GM18499 (cell line): ENCODE results near the gene MYOG.

Source experiments
- ATAC-seq: cut with Tn5 transposase; IDR thresholded peaks from one replicate; pipeline ENCODE4 v1.9.1; 2021; ENCODE audit warnings: moderate number of reproducible peaks; ENCODE audit not compliant: insufficient read depth, unreplicated experiment

The MYOG gene

DNA sequence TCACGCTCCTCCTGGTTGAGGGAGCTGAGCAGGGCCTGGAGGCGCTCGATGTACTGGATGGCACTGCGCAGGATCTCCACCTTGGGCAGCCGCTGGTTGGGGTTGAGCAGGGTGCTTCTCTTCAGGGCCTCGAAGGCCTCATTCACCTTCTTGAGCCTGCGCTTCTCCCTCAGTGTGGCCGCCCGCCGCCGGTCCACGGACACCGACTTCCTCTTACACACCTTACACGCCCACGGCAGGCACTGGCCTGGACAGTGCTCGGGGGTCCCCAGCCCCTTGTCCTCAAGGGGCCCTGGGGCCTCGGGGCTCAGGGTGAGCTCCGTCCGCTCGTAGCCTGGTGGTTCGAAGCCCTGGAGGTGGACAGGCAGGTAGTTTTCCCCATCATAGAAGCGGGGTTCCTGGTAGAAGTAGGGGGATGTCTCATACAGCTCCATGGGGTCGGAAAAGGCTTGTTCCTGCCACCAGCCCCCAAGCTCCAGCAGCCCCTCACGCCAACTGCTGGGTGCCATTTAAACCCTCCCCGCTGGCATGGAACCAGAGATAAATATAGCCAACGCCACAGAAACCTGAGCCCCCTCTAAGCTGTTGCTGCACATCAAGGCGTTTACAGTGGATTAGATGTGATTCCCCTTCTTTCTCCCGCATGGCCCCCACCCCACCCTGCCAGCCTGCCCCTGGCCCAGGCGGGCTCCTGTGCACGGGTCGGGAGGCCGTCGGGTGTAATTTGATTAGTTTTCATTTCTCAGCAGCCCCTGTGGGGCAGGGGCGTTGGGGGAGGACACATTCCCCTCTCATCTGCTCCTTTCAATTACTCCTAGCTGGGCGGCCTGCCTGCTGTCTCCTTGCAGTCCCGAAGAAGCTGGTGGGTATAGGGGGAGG lies at the start of gene MYOG:
Gene MYOG (minus strand): TSS at position 485 of the 879 bp plus-strand sequence. CDS start 51 bp downstream, at position 434.
- no peak for ATAC-seq

DNA sequence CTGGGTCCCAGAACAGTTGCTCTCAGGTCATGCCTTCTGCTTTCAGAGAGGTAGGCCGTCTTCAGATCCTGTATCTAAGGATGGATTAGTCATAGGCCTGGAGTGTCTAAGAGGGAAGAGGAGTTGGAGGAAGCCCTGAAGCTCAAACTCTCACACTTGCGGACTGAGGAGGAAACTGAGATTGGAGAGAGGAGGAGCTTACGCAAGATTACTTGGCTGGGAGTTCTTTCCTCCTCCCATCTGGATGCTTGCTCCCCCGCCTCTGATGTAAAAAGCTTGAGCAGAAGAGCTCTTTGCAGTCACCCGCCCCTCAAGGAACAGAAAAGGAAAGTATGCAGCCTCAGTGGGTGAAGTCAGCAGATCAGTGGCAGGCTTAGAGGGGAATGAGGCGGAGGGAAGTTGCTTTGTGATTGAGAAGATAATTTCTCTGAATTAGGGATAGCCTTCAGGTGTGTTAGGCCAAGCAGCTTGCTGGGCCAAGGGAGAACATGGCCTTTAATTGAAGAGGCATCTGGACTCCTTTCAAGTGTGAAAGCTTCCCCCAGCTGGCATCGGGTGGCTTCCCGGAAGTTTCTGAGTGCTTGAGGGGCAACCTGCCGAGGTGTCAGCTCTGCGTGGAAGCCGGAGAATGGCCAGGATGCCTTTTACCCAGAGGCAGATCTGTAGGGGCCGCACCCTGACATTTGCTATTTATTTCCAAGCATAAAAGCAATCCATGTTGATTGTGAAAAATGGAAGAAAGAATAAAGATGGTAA lies 48.3 kb upstream of the MYOG start:
- ATAC-seq = no peak

DNA sequence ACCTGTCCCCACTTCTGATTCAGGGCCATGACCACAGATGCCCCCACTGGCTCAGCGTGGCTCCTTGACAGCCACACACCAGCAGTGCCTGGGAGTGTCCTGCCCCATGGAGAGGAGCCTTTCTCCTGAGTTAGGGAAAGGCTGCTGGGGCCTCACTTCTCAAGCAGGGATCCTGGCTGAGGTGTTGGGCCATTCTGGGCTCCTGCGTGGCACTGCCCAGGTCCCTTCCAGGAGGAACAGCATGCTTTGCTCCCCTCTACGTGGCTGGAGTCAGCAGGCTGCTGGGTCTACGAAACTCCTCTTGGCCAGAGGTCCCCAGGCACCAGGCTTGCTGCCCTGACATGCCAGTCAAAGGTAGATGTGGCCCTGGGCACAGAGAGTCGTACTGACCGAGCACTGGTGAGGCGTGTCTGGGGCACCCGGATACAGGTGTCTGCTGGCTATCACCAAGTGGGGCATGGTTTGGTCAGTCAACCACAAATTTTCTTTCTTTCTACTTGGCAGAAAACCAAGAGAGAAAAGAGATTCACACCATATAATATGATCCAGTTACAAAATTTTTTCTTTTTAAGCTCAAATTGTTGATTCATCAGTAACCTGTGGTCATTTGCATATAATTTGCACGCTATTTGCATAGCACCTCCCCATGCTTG lies 45.9 kb upstream of the MYOG start:
- no peak for ATAC-seq

DNA sequence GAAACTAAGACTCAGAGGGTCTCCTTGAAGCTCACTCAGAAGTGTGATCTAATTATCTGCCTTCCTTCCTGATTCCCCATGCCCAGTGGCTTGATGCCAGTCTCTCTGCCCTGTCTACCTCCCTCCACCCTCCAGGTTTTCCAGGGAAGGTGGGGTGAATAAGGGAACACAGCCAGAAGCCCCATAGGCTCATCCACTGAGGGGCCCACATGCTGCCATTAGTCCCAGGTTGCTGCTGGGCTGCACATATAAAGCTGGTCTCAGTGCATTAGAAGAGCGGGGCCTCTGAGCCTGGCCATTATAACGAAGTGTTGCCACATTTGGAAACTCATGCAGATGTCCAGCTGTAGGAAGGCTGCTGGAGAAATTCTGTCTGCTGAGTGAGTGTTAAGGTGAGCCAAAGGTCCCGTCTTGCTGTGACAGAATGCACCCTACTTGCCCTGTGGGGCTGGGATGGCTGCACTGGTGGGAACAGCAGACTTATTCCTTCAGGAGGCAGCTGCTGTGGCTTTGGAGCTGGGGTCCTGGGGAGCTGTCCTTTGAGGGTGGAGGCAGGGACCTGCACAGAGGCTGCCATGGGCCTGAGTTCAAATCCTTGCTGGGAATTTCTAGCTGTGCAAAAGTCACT lies 44.7 kb upstream of the MYOG start:
- ATAC-seq = no peak

DNA sequence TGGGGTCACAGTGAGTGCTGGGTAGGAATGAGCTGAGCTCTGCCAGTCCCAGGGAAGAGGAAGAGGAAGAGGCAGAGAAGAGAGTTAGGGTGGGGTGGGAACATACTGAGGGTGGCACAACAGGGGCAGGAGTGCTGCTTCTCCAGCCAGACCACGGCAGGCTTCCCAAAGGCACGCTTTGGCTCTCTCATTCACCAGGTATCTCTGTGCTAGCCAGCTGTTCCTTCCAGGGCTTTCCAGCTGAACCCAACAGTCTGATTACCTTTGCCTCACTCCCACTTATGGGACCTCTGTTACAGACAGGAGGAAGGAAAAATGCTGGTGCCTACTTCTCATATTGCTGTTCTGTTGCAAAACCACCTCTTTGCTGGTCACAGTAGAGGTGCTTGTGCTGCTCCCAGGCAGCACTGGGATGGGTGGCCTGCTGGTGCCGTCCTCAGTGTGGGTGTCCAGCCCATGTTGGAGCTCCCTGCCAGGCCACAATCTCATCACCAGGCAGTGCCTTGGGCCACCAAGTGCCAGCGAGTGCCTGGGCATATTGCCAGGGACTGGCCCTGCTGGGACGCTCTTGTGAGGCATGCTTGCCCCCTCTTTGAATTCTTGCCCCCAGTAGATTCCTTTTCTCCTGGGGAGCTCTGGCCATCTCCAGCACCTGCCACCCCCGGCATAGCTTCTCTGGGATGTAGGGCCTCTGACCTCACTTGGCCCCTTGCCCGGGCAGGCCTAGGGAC lies 43.9 kb upstream of the MYOG start:
- ATAC-seq = no peak

DNA sequence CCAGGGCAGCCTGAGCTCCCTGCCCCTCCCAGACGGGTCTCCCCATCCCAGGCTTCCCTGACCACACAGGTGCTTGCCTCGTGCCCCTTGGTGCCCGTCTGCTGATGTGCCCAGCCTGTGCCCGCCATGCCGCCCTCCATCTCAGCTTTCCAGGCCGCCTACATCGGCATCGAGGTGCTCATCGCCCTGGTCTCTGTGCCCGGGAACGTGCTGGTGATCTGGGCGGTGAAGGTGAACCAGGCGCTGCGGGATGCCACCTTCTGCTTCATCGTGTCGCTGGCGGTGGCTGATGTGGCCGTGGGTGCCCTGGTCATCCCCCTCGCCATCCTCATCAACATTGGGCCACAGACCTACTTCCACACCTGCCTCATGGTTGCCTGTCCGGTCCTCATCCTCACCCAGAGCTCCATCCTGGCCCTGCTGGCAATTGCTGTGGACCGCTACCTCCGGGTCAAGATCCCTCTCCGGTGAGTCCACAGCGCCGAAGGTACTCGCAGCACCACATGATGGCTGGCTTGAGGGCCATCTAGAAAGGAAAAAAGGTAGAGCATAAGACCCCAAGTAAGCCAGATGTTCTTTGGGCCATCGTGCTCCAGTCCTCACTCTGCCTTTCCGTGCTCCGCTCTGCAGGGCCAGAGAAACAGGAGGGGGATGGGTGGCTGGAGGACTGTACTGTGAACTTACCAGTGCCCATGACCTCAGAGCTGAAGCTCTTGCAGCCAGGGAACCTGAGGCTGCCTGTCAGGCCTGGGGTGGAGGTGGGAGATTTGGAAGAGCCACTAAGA lies 43.1 kb upstream of the MYOG start:
- ATAC-seq = no peak

DNA sequence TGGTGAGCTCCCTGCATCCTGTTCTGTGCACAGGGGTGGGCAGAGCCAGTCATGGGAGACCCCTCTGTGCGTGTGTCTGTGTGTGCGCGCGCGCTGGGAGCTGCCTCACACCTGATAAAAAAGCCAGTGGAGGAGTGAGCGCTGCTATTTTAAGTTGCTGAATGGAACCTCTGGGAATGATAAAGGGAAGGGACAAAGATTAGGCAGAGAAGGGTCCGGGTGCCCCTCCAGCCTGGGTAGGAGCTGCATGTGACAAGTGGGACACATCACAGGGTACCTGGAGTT lies 42.6 kb upstream of the MYOG start:
- ATAC-seq = no peak

DNA sequence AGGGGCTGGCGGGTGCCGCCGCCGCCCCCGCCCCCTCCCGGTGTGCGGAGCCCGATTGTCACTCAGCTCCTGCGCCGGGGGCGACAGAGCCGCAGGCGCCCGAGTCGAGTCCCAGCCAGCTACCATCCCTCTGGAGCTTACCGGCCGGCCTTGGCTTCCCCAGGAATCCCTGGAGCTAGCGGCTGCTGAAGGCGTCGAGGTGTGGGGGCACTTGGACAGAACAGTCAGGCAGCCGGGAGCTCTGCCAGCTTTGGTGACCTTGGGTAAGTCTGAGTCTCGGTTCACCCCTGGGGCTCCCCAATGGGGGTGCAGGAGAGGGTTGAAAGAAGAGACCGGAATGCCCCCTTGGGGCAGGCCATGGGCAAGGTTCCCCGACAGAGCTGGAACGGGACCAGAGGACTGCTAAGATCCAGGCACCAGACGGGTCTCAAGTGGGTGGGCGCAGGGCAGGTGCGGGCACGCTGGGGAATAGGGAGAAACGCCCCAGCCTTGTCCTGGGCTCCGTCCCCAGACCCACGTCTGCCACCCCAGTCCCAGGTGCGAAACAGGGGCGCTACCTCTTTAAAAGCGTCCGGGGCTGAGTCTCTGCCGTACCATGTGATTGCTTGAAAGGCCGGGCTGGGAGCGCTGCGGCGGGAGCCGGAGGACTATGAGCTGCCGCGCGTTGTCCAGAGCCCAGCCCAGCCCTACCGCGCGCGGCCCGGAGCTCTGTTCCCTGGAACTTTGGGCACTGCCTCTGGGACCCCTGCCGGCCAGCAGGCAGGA lies 42.0 kb upstream of the MYOG start, which contains the start of gene ADORA1:
Gene ADORA1 (plus strand): TSS at position 61 of the 765 bp plus-strand sequence. CDS start 1,116 bp downstream, outside the sequence.
- ATAC-seq = no peak

DNA sequence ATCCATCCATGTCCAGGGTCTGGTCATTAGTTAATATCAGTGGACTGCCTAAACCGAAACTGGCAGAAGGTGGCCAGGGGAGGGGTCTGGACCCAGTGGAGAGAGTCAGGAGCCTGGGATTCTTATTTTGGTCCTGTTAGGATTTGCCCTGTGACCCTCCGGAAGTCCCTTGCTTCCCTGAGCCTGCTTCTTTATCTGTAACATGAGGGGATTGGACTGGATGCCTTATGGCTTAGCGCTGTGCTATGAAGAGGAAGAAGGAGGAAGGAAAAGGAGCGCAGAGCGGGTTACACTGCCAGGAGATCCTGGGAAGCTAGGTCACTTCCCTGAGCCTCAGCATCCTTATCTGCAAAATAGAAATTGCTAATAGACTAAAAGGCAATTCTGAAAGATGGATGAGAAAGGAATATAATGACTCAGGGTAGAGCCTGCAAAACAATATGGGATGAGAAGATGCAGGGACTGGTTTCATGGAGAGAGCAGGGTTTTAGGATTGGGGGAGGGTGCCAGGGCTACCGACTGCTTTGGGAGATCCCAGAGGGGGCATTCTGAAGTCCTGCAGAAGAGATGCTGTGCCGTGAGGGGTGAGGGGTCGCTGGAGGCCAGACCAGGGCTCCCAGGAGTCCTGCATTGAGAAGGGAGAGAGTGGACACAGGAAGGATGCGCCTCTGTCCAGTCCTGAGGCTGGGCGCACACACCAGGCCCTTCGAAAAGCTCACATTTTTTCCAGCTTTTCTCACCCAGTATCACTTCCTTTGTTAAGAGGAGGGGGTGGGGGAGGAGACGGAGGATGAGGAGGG lies 41.3 kb upstream of the MYOG start:
- no peak for ATAC-seq

DNA sequence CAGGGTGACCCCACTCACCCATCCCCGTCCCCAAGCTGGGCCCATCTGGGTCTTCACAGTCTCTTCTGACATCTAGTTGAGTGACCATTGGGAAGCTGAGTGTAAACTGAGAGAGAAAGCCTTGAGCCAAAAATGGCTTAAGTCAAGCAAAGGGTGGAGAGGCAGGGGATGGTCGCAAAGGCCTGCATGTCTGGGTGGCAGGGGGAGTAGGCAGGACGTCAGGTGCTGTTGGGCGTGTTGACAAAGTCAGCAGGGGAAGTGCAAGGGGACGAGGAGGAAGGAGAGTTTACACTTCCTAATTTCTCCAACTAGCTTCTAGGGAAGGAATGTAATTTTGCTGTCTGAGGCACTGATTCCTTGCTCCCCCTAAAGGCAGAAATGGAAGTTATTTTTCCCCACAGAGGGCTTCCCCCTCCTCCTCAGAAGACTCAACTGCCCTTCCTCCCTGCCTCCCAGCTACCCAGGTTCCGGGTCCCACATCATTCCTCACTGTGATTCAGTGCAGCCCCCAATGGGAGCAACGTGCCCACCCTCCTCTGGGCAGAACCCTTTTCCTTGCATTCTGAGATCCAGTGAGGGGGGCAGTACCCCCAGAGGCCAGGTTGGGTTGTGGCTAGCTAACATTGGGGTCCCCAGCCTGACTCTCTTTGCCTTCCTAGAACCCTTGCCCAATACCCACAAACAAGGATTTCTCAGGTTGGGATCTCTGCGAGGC lies 40.5 kb upstream of the MYOG start:
- ATAC-seq = no peak

DNA sequence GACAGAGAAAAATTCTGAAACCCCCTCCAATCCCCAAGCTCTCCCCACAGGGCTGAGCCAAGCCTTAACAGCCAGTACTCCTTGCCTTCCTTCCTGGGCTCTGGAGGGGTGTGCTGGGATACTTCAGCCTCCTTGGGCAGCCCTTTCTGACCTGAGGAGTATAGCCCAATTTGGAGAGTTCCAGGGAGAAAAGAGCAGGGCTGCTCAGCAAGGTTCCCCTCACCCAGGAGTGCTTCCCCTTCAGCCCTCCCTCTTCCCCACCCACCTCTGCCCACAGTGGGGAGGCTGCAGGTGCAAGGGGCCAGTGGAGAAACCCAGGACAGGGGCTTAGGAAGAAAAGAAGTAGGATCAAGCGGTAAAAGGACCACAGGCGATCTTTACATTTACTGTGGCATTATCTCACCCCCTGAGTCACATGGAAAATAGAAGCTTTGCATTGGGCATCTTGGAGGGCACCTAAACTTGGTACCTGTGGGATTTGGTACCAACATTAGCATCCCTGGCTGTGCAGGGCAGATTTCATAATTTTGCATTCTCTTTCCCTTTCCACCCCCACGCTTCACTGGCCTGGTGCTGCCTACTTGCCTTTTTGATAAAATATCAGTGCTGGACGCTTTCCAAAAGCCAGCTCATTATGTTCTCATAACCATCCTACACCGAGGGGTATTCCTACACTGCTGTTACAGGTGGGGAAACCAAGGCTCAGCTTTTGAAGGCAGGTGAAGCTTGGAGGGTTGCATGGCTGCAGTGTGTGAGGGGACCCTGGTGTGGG lies 38.9 kb upstream of the MYOG start:
- ATAC-seq = no peak

DNA sequence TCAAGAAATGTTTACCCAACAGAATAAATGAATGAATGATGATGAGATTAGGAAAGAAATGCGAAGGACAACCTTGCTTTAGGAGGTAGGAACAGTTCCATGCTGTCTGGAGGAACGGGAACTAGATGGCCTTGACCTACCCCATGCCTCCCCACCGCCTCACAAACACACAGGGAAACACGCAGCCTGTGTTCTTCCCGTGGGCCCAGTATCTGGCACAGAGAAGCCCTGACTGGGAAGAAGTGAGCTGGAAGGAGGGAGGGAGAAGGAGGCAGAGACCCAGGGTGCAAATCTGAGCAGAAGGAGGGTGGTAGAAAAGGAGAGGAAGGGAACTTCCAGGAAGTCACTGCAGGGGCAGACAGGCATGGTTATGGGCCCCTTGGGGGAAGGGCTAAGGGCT lies 38.2 kb upstream of the MYOG start:
- no peak for ATAC-seq

DNA sequence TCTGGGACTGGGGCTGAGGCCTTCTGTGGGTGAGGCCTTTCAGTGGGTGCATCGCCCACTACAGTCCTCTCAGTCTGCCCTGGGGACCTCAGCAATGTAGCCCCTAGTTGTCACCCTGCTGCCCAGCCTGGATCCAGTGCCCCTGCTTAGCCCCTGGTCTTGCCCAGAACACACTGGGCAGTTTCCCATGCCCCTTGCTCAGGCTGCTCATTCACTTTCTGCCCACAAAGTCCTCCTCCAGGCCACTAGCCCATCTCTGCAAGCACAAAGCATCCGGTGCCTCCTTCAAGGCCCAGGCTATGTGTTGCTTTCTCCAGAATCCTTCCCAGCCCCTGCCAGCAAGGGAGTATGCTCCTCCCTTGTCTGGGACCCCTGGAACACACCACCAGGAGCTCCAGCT lies 36.3 kb upstream of the MYOG start:
- no peak for ATAC-seq

DNA sequence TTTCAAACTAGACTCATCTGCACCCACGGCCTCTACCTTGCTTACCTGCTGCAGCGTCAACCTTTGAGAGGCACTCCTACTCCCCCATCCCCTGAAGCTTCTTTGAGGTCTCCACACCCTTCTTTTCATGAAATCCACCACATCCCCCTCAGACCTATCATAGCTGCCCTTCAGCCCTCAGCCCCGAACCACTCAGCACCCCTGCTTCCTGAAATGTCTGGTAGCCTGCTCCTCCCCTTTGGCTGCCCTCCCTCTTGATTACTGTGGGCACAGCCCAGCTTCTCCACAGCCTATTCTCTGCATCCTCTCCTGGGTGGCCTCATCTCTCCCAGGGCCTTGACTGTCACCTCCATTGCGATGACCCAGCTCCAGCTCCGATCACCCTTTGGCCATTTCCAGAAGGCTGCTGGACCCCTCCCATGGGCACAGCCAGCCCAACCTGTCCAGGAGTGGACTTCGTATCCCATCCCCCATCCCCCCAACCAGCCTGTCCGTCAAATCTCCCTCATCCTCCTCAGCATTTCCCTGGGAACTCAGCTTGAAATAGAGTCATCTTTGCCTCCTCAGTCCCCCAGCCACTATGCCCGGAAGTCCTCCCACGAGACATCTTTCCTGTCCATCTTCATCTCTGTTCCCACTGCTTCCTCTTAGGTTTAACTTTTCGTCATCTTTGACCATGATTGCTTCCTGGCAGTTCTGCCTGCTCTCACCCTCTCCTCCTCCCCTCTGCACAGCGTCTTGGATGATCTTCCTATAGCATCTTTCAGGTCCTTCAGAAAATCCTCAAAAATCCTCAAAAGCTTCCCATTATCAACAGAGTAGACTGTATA lies 35.6 kb upstream of the MYOG start:
- ATAC-seq = no peak

DNA sequence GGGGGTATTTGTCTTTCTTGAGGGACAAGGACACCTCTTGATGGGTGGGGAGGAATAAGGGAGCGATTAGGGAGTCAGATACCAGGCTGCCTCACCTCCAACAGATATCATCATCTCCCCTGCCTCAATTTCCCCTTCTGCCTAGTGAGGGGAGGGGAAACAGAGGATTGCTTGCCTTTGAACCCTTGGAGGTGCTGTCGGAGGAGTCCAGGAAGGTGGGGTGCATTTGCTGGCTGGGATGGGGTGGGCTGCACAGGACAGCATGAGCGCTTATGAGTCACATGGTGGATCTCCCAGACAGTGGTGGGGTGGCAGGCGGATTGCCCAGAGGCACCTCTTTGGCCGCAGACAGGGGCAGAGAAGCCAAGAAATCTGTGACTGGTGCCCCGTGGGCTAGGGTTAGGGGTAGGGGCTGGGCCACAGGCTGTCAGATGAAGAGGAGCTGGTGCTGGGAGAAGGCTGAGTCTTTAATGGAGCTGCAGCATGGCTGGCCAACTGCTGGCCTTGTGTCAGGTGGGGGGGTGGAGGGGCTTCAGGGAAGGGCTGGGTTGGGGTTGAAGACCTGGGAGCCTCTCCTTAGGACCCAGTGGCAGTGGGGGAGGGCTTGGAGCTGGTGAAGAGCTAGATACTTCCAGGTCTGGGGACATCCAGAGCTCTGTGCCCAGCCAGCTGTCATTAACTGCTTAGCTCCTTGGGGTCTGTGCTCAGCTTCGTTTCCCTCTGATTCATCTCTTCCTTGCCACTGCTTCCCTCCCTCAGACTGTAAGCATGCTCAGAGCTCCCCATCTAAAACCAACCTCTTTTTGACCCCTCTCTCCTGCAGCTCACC lies 34.7 kb upstream of the MYOG start:
- no peak for ATAC-seq
